Stimulated activated naive CD8-positive, alpha-beta T cell treated with anti-CD3 and anti-CD28 coated beads, Interleukin-15, Interleukin-2, amounts not matched to agents 100 U/mL and 50 U/mL, for 24 hours (primary cell): ENCODE data around the gene CARMIL1.
"Not testable (repeated sequence)": the region's sequence is repeated elsewhere in the genome, so short reads cannot be mapped to it uniquely, and the experiment has no call there.

Experiments
- ATAC-seq: fragments of 150-1000 bp; cut with Tn5 transposase; one replicate; pipeline ENCODE4 v1.10.0; 2021
- DNase-seq: peaks from one replicate; pipeline ENCODE4 v3.0.0; 2021

The CARMIL1 gene

DNA sequence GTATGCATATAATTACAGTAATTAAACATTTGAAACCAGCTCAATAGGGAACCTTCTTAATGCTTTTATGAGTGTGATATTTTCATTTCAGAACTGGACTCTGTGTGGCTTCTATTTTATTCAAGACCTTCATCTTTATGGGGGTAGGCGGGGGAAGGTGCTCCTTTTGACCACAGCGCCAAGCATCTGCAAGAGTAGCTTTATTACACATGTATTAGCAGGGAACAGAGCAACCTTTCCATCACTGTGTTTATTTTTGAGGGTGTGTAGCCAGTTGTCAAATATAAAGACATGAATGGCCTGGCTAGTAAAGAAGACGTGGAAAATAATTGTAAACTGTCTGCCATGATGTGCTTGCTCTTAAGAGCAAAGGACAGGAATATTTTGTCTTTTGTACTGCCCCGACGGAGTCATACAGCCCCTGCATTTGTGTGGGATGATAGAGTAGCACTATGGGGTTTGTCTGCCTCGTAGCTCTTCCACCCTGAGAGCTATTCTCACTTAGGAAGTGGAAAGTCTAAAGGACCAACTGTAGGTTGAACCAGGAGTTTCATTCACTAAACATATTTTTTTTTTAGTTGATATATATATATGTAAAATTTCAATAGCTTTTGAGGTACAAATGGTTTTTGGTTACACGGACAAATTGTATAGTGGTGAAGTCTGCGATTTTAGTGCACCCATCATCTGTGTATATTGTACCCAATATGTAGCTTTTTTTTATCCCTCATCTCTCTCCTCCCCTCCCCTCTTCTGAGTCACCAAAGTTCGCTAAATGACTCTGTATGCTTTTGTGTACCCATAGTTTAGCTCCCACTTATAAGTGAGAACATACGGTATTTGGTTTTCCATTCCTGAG, 91.2 kb downstream of the CARMIL1 start:
- ATAC-seq: peak; percentile 82

DNA sequence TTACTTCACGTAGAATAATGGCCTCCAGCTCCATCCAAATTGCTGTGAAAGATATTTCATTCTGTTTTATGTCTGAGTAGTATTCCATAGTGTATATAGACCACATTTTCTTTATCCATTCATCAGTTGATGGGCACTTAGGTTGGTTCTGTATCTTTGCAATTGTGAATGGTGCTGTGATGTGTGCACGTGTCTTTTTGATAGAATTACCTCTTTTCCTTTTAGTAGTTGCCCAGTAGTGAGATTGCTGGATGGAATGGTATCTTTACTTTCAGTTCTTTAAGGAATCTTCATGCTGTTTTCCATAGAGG, 91.8 kb downstream of the CARMIL1 start:
- no peak for ATAC-seq
- DNase-seq: no peak

More for the DNA sequence above, 91.2 kb downstream of the CARMIL1 start:
- DNase-seq: peak; percentile 9

DNA sequence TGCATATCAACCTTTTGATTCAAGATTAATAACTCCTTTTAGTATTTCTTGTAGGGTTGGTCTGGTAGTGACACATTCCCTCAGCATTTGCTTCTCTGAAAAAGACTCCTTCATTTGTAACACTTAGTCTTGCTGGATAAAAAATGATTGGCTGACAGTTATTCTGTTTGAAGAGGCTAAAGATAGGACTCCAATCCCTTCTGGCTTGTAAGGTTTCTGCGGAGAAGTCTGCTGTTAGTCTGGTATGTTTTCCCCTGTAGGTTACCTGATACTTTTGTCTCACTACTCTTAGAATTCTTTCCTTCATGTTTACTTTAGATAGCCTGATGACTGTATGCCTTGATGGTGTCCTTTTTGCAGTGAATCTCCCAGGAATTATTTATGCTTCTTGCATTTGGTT, 96.0 kb downstream of the CARMIL1 start:
- DNase-seq (no peak), ATAC-seq (no peak)

DNA sequence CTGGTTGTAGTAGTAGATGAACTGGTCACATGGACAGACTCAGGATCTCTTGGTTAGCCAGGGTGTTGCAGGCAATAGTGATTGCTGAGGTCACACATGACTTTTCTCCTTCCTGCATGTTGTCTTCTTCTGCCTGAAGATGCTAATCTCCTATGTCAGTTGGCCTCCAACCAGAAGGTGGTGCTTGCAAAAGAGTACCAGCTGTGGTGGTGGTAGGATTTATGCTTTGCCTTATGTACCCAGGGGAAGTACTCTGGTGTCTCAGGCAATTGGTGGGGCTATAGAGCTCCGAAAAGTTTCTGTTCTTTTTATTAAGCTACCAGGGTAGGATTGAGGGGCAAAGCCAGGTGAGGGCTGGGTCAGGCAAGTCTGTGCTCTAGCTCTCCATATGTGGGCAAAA, 98.5 kb downstream of the CARMIL1 start:
- no peak for ATAC-seq
- DNase-seq: no peak

DNA sequence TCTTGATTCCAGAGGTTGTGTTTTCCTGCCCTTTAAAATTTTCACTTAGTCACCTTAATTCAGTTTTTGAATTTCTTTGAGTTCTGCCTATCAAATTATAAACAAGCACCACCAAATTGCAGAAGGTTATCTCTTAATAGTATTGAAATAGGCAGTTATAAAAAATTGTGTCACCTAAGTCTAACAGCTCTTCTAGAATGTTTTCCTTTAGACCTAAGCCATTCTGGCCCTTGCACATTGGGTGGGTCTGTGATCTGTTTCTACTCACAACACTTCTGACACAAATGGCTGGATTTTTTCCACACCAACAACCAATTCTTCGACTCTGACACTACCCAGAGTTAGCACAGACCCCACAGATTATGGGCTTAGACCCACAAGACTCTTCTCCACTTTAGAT, 101.9 kb downstream of the CARMIL1 start:
- ATAC-seq (no peak), DNase-seq (no peak)

DNA sequence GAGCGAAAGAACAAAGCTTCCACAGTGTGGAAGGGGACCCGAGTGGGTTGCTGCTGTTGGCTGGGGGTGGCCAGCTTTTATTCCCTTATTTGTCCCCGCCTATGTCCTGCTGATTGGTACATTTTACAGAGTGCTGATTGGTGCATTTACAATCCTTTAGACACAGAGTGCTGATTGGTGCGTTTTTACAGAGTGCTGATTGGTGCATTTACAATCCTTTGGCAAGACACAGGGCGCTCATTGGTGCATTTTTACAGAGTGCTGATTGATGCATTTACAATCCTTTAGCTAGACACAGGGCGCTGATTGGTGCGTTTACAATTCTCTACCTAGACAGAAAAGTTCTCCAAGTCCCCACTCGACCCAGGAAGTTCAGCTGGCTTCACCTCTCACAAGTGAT, 103.3 kb downstream of the CARMIL1 start:
- DNase-seq, ATAC-seq: not testable (repeated sequence)

DNA sequence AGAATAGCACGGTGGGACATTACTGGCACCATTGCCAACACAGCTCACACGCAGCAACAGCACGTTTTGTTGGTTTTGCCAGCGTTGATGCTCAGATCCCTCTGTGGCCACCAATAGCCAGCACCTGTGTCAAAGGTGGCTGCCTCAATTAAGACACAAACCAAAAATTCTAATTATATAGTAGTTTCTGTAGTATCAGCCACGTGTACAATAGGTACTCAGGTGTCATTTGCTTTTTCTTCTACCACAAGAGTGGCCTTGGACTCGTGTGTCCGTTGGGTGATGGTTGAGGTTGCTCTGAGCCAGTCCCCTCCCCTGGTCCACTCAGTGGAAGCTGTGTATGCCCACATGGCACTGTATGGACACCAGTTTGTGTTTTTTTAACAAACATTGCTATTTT, 105.1 kb downstream of the CARMIL1 start:
- DNase-seq (no peak), ATAC-seq (no peak)

DNA sequence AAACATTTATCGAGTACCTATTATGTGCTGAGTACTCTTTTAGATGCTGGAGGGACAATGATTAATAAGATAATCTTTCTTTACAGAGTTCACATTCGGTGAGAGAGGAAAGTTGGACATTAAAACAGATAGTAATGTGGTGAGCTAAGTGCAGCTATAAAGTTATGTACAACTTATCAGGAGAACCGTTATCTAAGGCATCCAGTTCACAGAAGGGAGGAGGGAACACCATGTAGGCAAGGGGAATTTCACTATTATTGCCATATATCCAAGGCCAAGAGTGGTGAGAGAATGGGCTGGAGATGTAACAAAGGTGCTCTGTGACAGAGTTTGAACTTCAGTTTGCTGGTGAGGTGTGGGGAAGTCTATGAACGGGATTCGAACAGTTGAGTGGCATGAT, 105.8 kb downstream of the CARMIL1 start:
- DNase-seq (no peak), ATAC-seq (no peak)

DNA sequence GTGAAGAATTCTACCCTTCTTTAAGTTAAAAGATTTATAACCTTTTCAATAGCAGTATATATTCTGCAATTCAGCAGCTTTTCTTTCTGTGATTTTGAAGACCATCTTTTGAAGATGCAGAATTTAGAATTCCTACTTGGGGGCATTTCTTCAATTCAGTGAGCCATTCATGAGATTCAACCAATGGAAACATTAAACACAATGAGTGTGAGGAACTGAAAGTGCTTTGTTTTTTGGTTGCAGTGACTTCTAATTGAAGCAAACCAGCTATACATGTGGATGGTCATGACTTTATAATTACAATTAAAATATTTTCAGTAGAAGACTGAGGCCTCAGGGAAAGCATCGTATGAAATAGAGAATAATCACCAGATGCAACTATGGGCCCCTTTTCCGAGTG, 108.3 kb downstream of the CARMIL1 start:
- ATAC-seq (no peak), DNase-seq (no peak)

DNA sequence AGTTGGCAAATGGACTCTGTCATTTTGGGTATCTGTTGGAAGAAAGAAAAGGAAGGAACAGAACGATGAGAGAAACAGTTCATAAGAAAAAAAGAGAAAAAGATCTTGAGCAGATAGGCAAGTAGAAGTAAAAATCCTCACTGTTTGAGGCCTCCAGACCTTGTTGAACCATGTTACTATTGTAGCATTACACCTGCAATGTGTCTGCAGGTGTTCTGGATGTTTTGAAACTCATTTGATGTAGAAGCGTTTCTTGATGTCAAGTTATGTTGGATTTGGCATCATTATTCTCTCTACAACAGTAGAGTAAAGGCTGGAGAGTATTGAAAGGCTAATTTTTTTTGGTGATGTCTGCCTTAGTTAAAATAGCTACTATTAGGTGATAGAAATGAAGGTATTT, 108.7 kb downstream of the CARMIL1 start:
- ATAC-seq: no peak
- DNase-seq: no peak

DNA sequence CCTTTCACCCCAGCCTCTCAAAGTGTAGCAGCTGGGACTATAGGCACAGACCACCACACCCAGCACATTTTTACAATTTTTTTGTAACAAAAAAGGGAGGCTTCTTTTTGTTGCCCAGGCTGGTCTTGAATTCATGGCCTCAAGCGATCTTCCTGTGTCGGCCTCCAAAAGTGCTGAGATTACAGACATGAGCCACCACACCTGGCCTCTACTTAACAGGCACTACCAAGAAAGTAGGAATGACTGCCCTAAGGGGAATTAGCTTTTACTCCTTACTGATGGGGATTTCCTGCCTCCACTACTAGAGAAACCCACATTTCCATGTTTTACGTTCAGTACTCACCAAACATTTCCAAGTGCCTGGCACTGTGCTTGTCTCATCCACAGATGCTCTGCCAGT, 109.6 kb downstream of the CARMIL1 start:
- DNase-seq: no peak
- ATAC-seq: no peak

DNA sequence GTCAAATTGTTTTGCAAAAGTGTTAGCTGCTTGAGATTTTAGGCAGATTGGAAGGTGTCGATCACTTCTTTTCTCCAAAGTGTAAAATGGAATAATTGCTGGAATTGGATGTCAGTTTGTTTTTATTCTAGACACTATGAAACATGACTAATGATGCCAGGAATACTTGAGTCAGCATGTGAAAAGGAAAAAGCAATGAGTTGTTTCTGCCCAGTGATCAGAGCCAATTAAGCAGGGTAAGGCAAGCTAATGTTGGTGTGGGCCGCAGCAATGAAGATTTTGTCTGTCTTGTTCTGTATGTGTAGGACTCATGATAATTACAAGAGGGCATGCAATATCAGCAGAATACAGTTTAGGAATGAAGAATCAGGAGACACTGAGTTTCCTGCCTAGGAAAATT, 110.3 kb downstream of the CARMIL1 start:
- ATAC-seq (peak; percentile 59), DNase-seq (no peak)

DNA sequence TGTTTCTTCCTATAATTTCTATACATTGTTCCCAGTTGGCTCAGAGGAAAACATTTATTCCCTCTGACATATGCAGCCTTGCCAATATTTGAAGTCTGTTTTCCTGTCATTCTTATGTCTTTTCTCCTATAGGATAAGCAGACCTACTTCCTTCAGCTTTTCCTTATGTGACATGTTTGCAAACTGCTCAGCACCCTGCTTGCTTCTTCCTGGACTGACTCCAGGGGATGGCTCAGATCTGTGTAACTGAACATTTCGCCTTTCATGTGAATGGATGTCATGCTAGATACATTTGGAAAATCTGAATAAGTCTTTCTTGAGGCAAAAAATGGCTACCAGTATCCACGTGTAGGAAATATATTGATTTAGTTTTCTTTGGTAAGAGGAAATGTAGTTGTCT, 113.2 kb downstream of the CARMIL1 start:
- DNase-seq (no peak), ATAC-seq (no peak)

DNA sequence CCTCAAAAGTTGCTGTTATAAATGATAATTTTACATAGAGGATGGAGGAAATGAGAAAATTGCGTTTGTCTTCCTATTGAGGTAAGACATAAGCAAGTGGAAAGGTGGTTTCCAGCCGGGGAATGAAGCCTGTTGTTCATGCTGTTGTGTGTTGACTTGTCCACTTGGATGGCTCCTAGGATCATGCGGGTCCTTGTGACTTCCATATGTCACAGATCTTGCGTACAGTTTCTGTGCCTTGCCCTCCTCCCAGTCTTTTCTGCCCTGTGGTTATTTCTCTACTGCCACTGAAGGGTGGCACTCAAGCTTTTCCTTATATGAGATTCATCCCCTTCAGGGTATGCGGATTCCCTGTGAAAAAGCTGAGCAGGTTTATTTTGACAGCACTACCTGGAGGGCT, 116.6 kb downstream of the CARMIL1 start:
- DNase-seq (no peak), ATAC-seq (no peak)

DNA sequence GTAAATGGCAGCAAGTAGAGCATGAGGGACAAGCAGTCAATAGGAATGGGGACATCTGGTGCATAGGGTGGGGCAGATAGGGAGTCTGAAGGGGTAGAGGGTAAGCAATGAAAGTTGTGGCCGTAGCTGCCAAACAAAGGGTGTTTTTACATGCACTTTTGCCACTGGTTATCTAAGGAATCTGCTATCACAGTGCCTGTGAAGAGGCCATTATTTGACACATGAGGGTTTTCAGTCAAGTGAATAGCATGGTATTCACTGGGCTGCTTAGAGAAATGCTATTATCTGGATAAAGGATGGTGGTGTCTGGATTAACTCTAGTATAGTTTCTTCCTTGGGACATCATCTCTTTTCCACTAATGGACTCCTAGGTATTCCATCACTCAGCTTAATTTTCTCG, 118.2 kb downstream of the CARMIL1 start:
- DNase-seq (no peak), ATAC-seq (no peak)

DNA sequence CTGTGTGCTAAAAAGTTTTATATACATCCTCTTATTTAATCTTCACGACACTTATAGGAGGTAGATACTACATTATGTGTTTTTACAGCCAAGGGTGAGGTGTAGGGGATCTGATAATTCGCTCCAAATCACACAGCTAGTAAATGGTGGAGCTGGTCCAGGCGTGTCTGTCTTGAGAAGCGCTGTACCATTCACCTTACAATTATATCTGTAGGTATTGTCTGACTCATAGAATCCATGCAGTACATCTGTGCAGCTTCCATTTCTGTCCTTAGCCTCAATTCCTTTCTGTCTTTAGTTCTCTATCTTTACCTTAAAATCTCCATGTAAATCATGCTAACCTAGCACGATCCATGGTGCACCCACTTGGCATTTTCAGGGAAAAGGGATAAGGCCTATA, 120.7 kb downstream of the CARMIL1 start:
- ATAC-seq: no peak

DNA sequence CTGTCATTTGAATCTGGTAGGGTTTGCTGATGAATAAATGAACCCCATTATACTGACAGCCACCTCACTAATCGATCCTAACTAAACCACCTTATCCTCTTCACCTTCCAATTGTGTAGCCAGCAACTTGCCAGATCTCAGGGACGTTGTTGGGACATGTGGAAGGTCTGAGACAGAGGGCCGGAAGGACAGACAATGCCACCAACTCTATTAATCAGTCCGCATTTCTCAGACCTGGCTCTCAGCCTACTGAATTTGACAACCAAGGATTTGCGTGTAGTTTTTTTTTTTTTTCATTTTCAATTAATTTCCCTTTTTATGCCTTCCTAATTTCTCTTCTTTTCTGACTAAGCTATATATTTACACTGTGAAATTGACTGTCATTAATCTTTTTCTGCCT, 122.5 kb downstream of the CARMIL1 start:
- ATAC-seq: no peak
- DNase-seq: no peak

More for the DNA sequence above, 120.7 kb downstream of the CARMIL1 start:
- no peak for DNase-seq

DNA sequence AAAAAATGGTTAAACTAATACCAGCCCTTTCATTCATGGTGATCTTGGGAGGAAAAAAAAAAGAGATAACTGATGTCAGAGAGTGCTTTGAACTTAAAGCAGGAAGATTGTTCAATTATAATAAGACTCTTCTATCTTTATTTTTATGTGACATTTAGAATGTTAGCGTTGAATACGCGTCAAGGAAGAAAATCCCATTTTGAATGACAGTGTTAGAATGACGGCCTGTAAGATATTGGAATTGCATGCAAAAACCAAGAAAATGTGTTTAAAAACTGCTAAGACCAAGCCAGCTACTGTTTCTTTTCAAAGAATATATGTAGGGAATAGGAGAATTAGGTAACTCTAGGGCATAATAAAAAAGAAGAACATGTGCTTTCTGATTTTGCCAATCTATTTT, 123.0 kb downstream of the CARMIL1 start:
- no peak for ATAC-seq
- no peak for DNase-seq

DNA sequence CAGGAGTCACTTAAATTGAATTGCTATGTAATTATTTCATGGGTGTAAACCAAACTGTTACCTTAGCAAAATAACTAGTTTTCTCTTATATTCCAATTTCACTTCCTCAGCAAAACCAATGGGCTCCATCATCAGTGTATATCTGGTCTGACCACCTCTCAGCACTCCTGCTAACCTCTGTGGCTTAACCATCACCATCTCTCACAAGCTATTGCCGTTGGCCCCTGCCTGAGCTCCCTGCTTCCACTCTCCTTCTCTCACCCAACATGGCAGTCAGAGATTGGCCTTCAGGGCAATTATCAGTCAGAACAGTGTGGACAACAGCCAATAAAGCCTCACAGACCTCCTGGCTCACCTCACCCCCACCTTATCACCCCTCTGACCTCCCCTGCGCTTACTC, 124.0 kb downstream of the CARMIL1 start:
- ATAC-seq: no peak
- no peak for DNase-seq

DNA sequence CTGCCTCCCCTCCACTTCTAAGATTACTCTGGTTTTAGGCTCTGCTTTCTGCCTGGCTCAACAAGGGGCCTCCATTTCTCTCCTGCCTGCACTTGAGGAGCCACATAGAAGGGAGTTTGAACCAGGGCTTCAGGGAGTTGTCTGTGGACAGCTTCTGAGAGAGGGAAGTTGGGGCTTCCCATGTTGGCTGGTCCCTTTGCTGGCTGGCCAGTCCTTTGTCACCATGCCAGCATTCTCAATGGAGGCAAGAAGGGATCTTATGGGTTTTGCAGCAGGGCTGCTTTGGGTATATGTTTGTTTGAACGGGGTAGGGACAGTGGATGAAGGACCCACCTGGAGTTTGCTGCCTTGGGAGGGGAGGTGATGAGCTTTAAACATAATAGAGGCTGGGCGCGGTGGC, 124.9 kb downstream of the CARMIL1 start:
- ATAC-seq (no peak), DNase-seq (no peak)

DNA sequence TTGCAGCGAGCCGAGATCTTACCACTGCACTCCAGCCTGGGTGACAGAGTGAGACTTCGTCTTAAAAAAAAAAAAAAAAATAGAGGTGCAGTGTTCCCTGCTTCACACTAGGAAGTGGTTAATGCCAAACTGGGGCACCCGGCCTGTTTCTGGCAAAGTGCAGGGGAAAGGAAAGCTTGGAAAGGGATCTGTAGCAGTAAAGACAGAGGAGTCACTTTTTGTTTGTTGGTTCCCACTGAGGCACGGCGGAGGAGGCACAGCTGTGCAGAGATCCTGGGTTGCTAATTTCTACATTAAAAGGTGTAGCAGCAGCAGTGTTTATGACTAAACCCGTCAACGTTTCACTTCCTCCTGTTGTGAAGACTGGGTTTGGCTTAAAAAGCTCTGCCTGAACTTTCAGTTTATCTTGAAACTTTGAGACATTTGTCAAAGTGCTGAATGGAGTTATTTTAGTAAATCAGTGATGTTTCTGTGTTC, 125.6 kb downstream of the CARMIL1 start:
- peak; percentile 26 for DNase-seq
- ATAC-seq: peak; percentile 90

DNA sequence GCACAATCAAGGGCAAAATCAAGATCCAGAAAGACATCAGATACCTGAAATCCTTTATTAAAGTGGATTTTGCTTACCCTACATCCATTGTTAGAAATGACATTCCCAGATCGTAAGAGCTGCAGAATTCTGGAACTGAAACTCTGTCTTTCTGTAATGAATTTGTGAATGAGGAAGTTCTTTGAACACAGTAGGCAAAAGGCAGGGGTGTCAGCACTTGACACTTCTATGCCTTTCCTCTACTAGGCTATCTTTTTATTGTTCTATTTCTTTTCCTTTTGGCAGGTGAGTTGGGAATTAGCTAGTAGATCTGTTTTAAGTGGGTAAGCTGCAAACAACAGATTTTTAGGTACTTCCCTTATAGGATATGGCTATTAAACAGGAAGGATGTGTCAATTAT, 126.3 kb downstream of the CARMIL1 start:
- ATAC-seq (no peak), DNase-seq (no peak)

DNA sequence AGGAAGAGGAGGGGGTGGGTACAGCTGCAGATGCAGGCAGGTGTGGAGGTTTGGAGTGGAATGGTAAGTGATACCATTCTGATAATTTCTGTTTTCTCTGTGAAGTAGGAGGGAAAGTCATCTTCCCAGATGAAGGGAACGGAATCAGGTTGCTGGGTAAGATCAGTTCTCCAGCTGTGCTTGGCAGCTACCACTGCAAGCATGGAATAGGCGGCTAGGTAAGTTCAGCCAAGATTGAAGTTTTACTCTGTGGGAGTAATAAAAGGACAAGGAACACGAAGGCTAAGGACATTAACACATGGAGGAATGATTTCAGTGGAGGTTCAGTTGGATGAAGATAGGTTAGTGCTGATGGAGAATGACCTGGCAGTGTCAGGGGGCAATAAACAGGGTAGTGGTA, 128.3 kb downstream of the CARMIL1 start:
- DNase-seq (no peak), ATAC-seq (no peak)

DNA sequence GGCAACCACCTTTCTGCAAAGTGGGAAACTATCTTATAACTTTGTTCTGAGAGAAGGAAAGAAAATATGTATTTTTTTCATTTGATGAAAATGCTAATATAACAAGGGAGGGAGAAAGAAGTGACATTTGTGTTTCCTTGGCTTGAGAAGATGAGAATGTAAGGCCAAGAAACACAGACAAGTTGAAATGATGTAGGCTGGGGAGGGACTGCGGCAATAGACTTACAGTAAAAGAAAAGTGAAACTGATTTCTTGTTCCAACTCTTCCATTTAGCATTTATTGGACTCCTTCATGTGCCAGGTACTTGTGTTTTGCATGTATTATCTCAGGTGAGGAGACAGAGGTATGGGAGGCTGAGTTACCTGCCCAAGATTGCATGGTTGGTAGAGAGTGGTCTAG, 130.9 kb downstream of the CARMIL1 start:
- DNase-seq (no peak), ATAC-seq (no peak)
